DMS 273 (cell line): Measurements from ENCODE around the gene SMAD4.

ENCODE experiments used
- DNase-seq: peaks from one replicate; lab custom pipeline; 2025; ENCODE audit not compliant: unreplicated experiment; lab: John Stamatoyannopoulos, UW

SMAD4 gene

GRCh38 chr18:51020536-51020935 lies 9.5 kb upstream of the SMAD4 start:
- DNase-seq = no peak

DNA sequence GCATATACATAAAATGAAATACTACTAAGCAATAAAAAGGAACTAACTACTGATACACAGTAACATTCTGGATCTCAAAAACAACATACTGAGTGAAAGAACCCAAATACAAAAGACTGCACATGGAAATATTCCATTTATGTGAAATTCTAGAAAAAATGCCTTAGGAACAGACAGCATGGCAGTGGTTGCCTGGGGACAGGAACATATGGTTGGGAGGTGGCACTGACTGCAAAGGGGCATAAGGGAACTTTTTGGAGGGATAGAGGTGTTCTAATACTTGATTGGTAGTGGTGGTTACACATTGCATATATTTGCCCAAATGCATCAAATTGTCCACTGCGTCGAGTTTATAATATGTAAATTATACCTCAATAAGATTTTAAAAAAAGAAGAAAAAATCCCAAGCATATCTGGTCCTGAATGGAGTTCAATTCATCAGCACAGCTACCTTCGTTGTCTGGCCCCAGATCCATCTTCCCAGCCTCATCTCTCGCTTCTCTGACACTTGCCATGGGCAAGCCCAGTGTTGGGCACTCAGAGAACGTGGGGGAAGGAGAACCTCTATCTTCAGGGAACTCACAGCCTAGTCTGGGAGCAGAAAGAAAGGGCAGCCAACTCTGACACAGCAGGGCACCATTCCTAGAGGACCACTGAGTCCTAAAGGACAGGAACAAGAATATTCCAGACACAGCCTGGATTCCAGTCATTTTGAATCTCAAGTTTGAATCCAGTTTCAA lies 8.6 kb upstream of the SMAD4 start:
- DNase-seq = no peak

- no peak for DNase-seq
These were observed 4.5 kb upstream of the SMAD4 start for GRCh38 chr18:51025512-51025911.

DNA sequence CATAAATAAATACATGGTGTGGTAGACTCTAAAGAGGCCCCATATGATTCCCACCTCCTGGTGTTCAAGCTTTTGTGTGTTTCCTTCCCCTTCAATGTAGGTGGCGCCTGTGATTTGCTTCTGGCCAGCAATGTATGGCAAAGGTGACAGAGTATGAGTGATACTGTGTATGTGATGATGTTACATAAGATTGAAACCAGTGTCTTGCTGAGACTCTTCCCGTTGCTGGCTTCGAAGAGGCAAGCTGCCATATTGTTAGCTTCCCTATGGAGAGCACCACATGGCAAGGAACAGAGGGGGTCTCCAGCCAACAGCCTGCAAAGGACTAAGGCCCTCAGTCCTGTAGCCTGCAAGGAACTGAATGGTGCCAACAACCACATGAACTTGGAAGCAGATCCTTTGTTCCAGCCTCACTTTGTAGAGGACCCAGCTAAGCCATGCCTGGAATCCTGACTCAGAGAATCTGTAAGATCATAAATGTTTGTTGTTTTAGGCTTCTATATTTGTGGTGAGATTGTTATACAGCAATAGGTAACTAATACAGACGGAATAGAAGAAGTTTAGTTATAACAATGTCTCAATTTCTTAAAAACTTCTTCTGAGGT lies 1.7 kb upstream of the SMAD4 start:
- peak; percentile 51 for DNase-seq

DNA sequence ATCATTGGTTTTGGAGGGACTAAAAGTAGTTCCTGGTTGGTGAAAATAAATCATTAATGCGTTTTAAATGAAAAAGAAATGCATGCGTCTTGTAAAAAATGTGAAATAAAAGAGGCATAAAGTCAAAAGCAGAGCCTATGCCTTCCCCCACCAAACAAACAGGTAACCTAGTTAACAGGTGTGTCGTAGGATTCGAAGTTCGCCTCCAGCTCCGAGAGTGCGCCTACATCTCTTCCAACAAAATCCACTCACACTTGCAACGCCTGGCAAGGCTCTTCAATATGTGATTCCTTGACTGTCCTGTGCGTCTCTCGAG lies 677 bp upstream of the SMAD4 start:
- DNase-seq = no peak

- peak; percentile 87 for DNase-seq
These were observed 685 bp downstream of the SMAD4 start for GRCh38 chr18:51030537-51031258.

- DNase-seq = no peak
These were observed 2.2 kb downstream of the SMAD4 start for GRCh38 chr18:51032193-51032592.

- no peak for DNase-seq
These were observed 7.2 kb downstream of the SMAD4 start for GRCh38 chr18:51037230-51037629.

GRCh38 chr18:51038110-51038509 lies 8.1 kb downstream of the SMAD4 start:
- DNase-seq = no peak

- peak; percentile 22 for DNase-seq
These were observed 9.4 kb downstream of the SMAD4 start for GRCh38 chr18:51039138-51040112.

GRCh38 chr18:51041677-51042352 lies 11.8 kb downstream of the SMAD4 start:
- no peak for DNase-seq

GRCh38 chr18:51044928-51045585 lies 15.0 kb downstream of the SMAD4 start:
- no peak for DNase-seq

- no peak for DNase-seq
These were observed 18.2 kb downstream of the SMAD4 start for GRCh38 chr18:51048190-51048589.

DNA sequence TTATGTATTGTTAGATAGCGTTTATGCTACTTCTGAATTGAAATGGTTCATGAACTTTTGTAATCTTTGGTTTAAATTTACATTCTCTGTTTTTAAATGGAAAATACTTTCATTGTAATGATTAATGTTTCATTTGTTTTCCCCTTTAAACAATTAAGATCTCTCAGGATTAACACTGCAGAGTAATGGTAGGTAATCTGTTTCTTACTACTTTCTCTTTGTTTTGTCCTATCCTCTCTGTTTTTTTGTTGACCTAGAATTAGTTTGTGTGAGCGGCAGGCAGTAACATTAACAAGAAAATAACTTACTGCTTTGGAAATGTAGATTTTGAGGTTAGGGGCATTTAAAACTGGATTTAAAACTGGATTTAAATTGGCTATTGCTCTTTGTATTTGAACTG lies 19.1 kb downstream of the SMAD4 start:
- DNase-seq = no peak

DNA sequence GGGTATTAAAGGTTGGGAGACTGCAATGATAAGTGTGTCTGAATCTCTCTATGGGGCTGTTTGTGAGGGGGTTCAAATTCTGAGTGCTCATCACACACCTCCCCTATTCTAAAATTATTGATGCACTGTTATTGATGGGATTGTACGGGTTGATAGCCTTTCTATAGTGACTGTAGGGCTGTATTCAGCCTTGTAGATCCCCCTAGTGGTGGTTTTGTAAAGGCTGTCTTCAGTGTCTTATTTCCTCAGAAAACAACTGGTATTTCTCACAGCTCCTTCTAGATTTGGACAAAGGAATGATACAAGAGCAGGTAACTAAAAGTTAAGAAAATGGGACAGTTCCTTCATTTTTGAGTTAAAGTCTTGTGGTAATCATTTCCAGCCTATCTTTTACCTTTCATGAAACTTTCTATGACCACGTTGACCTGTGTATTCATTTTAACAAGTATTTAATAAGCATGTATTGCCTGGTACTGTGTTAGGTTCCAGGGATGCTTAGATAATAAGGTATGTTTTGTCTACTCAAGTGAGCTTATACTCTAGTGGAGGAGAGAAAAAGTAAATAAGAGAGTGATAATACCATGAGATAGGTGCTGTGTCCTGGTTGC lies 21.2 kb downstream of the SMAD4 start:
- peak; percentile 78 for DNase-seq

GRCh38 chr18:51053814-51054213 lies 23.8 kb downstream of the SMAD4 start:
- DNase-seq = no peak

DNA sequence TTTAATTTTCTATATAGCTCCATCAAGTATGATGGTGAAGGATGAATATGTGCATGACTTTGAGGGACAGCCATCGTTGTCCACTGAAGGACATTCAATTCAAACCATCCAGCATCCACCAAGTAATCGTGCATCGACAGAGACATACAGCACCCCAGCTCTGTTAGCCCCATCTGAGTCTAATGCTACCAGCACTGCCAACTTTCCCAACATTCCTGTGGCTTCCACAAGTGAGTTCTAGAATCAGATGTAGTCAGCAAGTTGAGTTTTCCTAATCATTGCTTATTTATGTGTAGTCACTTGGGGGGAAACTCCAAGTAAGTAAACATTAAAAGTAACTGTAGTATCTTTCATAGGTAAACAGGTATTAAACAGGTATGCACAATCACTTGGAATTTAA lies 24.8 kb downstream of the SMAD4 start:
- no peak for DNase-seq

DNA sequence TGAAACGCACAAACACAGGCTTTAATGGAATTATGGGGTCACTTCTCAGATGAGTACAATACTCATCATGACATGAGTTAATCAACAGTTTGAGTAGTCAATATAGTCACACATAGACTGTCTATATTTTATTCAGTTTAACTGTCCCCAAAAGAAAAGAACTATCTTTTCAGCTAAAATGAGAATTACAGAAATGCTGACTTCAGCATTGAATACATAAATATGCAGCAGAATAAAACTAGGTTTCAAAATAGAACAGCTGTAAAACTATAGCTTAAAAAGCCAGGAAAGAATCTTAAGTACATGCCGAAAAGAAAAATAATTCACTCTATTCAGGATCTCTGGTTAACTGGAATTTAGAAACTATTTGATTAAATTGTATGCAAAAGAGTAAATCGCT lies 30.0 kb downstream of the SMAD4 start:
- DNase-seq = no peak

- DNase-seq = no peak
These were observed 34.2 kb downstream of the SMAD4 start for GRCh38 chr18:51064256-51064655.

DNA sequence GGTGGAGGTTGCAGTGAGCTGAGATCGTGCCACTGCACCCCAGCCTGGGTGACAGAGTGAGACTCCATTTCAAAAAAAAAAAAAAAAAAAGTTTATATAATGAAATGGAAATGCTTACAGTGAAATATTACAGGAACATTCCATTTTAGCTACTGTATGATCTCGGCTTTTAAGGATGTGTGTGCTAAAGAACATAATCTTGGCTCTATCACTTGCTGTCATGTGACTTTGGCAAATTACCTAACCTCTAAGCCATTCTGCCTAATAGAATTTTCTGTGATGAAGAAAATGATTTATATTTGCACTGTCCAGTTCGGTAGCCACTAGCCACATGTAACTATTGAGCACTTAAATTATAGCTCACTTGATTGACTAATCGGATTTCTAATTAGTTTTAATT lies 36.3 kb downstream of the SMAD4 start:
- no peak for DNase-seq
